ENCODE results near the gene LIPC.

DNA sequence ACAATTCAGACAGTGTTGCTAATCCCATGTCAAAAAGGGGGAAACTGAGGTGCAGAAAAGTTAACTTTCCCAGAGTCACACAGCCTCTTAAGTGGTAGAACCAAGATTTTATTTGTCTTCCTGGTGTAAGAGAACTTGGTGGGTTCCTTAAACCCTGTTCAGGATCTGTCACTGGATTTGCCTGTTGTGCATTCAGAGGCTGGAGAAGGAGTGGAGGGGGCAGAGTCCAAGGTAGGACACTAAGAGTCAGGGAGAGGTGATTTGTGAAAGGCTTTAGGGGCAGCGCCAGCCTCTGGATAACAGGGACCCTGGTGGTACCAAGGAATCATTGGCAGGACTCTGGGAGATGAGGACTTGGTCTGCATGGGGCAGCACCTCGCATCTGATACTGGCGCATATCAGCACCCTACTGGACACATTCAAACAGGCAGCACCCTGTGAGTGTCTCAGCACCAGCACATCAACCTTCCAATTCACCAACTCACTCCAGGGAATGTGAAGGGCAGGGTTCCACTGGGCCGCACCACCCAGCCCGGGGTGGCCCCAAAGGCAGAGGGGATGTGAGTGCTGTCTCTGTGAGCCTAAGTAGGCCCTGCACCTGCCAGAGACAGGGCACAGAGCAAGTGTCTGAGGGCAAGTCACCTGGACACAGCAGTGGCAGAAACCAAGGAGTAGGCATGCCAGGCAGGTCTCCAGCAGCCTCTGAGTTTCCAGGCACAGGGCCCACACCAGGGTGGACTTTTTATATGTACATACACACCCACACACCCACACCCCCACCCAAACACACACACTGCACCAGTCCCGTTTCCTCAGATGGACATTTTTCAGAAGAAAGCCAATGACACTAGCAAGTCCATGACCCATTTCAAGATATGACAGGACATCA, 71.6 kb downstream of the LIPC start:
- TF ChIP-seq, protein P1, sequence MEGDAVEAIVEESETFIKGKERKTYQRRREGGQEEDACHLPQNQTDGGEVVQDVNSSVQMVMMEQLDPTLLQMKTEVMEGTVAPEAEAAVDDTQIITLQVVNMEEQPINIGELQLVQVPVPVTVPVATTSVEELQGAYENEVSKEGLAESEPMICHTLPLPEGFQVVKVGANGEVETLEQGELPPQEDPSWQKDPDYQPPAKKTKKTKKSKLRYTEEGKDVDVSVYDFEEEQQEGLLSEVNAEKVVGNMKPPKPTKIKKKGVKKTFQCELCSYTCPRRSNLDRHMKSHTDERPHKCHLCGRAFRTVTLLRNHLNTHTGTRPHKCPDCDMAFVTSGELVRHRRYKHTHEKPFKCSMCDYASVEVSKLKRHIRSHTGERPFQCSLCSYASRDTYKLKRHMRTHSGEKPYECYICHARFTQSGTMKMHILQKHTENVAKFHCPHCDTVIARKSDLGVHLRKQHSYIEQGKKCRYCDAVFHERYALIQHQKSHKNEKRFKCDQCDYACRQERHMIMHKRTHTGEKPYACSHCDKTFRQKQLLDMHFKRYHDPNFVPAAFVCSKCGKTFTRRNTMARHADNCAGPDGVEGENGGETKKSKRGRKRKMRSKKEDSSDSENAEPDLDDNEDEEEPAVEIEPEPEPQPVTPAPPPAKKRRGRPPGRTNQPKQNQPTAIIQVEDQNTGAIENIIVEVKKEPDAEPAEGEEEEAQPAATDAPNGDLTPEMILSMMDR (conservative IDR thresholded peaks at IDR 0.05 in 1 of 2, IDR thresholded peaks at IDR 0.05 in 1 of 2; ENCODE audit: low read depth in 1 of 2, low read length in 2 of 2): no peak
- TF ChIP-seq EZH2 (IDR thresholded peaks at IDR 0.05; ENCODE audit: low read length, missing control alignments): no peak
